ENCODE data around the gene TAS1R3.

- TF ChIP-seq, protein P1, sequence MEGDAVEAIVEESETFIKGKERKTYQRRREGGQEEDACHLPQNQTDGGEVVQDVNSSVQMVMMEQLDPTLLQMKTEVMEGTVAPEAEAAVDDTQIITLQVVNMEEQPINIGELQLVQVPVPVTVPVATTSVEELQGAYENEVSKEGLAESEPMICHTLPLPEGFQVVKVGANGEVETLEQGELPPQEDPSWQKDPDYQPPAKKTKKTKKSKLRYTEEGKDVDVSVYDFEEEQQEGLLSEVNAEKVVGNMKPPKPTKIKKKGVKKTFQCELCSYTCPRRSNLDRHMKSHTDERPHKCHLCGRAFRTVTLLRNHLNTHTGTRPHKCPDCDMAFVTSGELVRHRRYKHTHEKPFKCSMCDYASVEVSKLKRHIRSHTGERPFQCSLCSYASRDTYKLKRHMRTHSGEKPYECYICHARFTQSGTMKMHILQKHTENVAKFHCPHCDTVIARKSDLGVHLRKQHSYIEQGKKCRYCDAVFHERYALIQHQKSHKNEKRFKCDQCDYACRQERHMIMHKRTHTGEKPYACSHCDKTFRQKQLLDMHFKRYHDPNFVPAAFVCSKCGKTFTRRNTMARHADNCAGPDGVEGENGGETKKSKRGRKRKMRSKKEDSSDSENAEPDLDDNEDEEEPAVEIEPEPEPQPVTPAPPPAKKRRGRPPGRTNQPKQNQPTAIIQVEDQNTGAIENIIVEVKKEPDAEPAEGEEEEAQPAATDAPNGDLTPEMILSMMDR (IDR thresholded peaks at IDR 0.05) = no peak
- TF ChIP-seq POLR2A (IDR thresholded peaks at IDR 0.05) = no peak
Measured at GRCh38 chr1:1345384-1345783, 14.3 kb downstream of the TAS1R3 start.

Data from adrenal gland (tissue), 5 donors.